ENCODE results near the gene PDE6B.

DNA sequence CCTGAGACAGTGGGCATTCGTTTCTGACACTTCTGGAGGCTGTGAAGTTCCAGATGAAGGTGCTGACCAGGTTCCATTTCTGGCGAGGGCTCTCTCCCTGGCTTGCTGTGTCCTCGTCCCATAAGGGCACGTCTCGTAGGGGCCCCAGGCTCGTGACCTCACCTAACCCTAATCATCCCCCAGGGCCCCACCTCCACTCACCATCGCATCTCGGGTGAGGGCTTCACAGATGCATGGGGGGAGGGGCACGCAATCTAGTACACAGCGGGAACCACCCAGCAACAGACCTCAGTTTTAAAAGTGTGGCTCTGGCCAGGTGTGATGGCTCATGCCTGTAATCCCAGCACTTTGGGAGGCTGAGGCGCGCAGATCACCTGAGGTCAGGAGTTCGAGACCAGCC lies 22.1 kb downstream of the PDE6B start:
- TF ChIP-seq, protein P1, sequence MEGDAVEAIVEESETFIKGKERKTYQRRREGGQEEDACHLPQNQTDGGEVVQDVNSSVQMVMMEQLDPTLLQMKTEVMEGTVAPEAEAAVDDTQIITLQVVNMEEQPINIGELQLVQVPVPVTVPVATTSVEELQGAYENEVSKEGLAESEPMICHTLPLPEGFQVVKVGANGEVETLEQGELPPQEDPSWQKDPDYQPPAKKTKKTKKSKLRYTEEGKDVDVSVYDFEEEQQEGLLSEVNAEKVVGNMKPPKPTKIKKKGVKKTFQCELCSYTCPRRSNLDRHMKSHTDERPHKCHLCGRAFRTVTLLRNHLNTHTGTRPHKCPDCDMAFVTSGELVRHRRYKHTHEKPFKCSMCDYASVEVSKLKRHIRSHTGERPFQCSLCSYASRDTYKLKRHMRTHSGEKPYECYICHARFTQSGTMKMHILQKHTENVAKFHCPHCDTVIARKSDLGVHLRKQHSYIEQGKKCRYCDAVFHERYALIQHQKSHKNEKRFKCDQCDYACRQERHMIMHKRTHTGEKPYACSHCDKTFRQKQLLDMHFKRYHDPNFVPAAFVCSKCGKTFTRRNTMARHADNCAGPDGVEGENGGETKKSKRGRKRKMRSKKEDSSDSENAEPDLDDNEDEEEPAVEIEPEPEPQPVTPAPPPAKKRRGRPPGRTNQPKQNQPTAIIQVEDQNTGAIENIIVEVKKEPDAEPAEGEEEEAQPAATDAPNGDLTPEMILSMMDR (CRISPR knock-in tag; IDR thresholded peaks at IDR 0.05), result no peak
- TF ChIP-seq ZNF136 (CRISPR knock-in tag; IDR thresholded peaks at IDR 0.05; ENCODE audit: low read depth), result no peak
- no peak for TF ChIP-seq ZBTB44 (CRISPR knock-in tag; IDR thresholded peaks at IDR 0.05)
- TF ChIP-seq YY1 (IDR thresholded peaks at IDR 0.05; ENCODE audit: insufficient read depth, insufficient replicate concordance, low read depth, low read length), result no peak
- TF ChIP-seq, protein P2, sequence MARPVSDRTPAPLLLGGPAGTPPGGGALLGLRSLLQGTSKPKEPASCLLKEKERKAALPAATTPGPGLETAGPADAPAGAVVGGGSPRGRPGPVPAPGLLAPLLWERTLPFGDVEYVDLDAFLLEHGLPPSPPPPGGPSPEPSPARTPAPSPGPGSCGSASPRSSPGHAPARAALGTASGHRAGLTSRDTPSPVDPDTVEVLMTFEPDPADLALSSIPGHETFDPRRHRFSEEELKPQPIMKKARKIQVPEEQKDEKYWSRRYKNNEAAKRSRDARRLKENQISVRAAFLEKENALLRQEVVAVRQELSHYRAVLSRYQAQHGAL (CRISPR knock-in tag; IDR thresholded peaks at IDR 0.05; ENCODE audit: not compliant biosample characterization), result no peak
- TF ChIP-seq, protein P3, sequence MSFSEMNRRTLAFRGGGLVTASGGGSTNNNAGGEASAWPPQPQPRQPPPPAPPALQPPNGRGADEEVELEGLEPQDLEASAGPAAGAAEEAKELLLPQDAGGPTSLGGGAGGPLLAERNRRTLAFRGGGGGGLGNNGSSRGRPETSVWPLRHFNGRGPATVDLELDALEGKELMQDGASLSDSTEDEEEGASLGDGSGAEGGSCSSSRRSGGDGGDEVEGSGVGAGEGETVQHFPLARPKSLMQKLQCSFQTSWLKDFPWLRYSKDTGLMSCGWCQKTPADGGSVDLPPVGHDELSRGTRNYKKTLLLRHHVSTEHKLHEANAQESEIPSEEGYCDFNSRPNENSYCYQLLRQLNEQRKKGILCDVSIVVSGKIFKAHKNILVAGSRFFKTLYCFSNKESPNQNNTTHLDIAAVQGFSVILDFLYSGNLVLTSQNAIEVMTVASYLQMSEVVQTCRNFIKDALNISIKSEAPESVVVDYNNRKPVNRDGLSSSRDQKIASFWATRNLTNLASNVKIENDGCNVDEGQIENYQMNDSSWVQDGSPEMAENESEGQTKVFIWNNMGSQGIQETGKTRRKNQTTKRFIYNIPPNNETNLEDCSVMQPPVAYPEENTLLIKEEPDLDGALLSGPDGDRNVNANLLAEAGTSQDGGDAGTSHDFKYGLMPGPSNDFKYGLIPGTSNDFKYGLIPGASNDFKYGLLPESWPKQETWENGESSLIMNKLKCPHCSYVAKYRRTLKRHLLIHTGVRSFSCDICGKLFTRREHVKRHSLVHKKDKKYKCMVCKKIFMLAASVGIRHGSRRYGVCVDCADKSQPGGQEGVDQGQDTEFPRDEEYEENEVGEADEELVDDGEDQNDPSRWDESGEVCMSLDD (CRISPR knock-in tag; IDR thresholded peaks at IDR 0.05; ENCODE audit: borderline replicate concordance), result no peak
- TF ChIP-seq ARNT2 (CRISPR knock-in tag; IDR thresholded peaks at IDR 0.05; ENCODE audit: low read depth), result no peak
- TF ChIP-seq JUND (CRISPR knock-in tag; IDR thresholded peaks at IDR 0.05), result no peak
